Gastroesophageal sphincter (tissue), 4 donors: Measurements from ENCODE around the gene TNK2. TPM values are rescaled to one million over a fixed set of nuclear protein-coding genes. Genes with fewer than 3 reads are reported as not detected.

Source experiments
- ATAC-seq: fragments of 150-250 bp; one replicate; pipeline ENCODE4 v1.9.1; 2016; ENCODE audit warnings: mild to moderate bottlenecking, moderate library complexity
- H3K27ac ChIP-seq, 4 donors: fragments of 200-600 bp; sonication (generic) in 3 of 4; 1 replicate in 3 of 4; 2 replicates in 1 of 4; pipeline ENCODE4 v1.5.1; 2016 to 2019
- H3K27me3 ChIP-seq: fragments of 200-600 bp; sonication (generic); one replicate; pipeline ENCODE4 v1.5.1; 2019
- H3K36me3 ChIP-seq, 2 donors: fragments of 200-600 bp; sonication (generic); one replicate each; pipeline ENCODE4 v1.5.1; 2019; ENCODE audit warnings: control low read depth in 1 of 2
- H3K4me1 ChIP-seq, 3 donors: fragments of 200-600 bp; sonication (generic); 1 replicate in 2 of 3; 2 replicates in 1 of 3; pipeline ENCODE4 v1.5.1; 2016 to 2019; ENCODE audit warnings: control low read depth in 2 of 3
- H3K4me3 ChIP-seq, 2 donors: fragments of 200-600 bp; sonication (generic); one replicate each; pipeline ENCODE4 v1.5.1; 2019; ENCODE audit warnings: mild to moderate bottlenecking in 1 of 2, moderate library complexity in 1 of 2
- H3K9me3 ChIP-seq, 3 donors: fragments of 200-600 bp; sonication (generic); one replicate each; pipeline ENCODE4 v1.5.1; 2017 to 2019; ENCODE audit warnings: control low read depth in 2 of 3
- EP300 ChIP-seq: sonication (generic); formaldehyde crosslinking; IDR thresholded peaks from one replicate; pipeline ENCODE4 v1.6.1; 2017; ENCODE audit warnings: antibody characterized with exemption, mild to moderate bottlenecking
- POLR2A ChIP-seq, 2 donors: fragments of 450-650 bp; IDR thresholded peaks; one replicate each; pipeline ENCODE4 v1.6.1; 2017; ENCODE audit warnings: antibody characterized with exemption in 2 of 2, mild to moderate bottlenecking in 2 of 2, moderate library complexity in 1 of 2
- POLR2AphosphoS5 ChIP-seq: sonication (generic); formaldehyde crosslinking; IDR thresholded peaks from one replicate; pipeline ENCODE4 v1.6.1; 2017; ENCODE audit warnings: antibody characterized with exemption
- WGBS, 2 donors: methylation state at CpG; one replicate each; pipeline ENCODE4 v1.1.5; 2018; ENCODE audit warnings: low coverage in 1 of 2; 5-methylcytosine and 5-hydroxymethylcytosine counted together
- total RNA-seq, 4 donors: library from RNA; depleted of rRNA; stranded (reverse); fragments of >200 nt; gene quantifications; one replicate each; pipeline ENCODE4 v1.1.0, GENCODE V29; 2016
- TF ChIP-seq, protein P1 (sequence below), 4 experiments: fragments of 200-600 bp in 2 of 4; fragments of 450-650 bp in 2 of 4; sonication (generic) in 1 of 4; IDR thresholded peaks; one replicate each; pipeline ENCODE4 v1.5.1; 2017 to 2019; ENCODE audit warnings: antibody characterized with exemption in 4 of 4, mild to moderate bottlenecking in 2 of 4, moderate library complexity in 2 of 4

Gene TNK2
- total RNA-seq, 4 donors from 2014 or later = 14.5 to 28.8 (median 23.9) TPM

- ATAC-seq = peak; percentile 51
- 77% methylated on average over 13 of the region's 23 CpGs; no CpG with 5 or more reads in 1 of the 2 donors for WGBS, 2 donors
- H3K36me3 ChIP-seq = no peaks in the 10 kb centered on the region
- H3K27ac ChIP-seq = peak overlapping the region in 3 of 4 donors; percentile 43 to 63 (median 52)
- H3K27me3 ChIP-seq = no peaks in the 10 kb centered on the region
- H3K9me3 ChIP-seq = no peaks in the 10 kb centered on the region
- H3K4me3 ChIP-seq = no peak overlapping the region
- peaks cover 0 to 51% (median 13%) of the 10 kb centered on the region in 3 donors for H3K4me1 ChIP-seq
- TF ChIP-seq POLR2A (IDR thresholded peaks at IDR 0.05) (peak; percentile 13 to 30), POLR2AphosphoS5 (no peak), EP300 (no peak)
- TF ChIP-seq, protein P1, sequence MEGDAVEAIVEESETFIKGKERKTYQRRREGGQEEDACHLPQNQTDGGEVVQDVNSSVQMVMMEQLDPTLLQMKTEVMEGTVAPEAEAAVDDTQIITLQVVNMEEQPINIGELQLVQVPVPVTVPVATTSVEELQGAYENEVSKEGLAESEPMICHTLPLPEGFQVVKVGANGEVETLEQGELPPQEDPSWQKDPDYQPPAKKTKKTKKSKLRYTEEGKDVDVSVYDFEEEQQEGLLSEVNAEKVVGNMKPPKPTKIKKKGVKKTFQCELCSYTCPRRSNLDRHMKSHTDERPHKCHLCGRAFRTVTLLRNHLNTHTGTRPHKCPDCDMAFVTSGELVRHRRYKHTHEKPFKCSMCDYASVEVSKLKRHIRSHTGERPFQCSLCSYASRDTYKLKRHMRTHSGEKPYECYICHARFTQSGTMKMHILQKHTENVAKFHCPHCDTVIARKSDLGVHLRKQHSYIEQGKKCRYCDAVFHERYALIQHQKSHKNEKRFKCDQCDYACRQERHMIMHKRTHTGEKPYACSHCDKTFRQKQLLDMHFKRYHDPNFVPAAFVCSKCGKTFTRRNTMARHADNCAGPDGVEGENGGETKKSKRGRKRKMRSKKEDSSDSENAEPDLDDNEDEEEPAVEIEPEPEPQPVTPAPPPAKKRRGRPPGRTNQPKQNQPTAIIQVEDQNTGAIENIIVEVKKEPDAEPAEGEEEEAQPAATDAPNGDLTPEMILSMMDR (IDR thresholded peaks at IDR 0.05) = no peak
Observed at GRCh38 chr3:195900436-195901355, 7.7 kb downstream of the TNK2 start.

GRCh38 chr3:195899701-195900435 lies 8.5 kb downstream of the TNK2 start:
- Histone ChIP-seq H3K36me3 (no peaks in the 10 kb centered on the region), H3K9me3 (no peaks in the 10 kb centered on the region), H3K27ac (peak overlapping the region in 3 of 4 donors; percentile 43 to 63 (median 52)), H3K27me3 (no peaks in the 10 kb centered on the region), H3K4me3 (no peak overlapping the region), H3K4me1 (peaks cover 0 to 59% (median 13%) of the 10 kb centered on the region in 3 donors)
- no peak for ATAC-seq
- TF ChIP-seq POLR2A (IDR thresholded peaks at IDR 0.05) (no peak), POLR2AphosphoS5 (no peak), EP300 (no peak)
- TF ChIP-seq, protein P1 (IDR thresholded peaks at IDR 0.05) = no peak
- 80 to 100% methylated on average over 1 of the region's 15 CpGs for WGBS, 2 donors

DNA sequence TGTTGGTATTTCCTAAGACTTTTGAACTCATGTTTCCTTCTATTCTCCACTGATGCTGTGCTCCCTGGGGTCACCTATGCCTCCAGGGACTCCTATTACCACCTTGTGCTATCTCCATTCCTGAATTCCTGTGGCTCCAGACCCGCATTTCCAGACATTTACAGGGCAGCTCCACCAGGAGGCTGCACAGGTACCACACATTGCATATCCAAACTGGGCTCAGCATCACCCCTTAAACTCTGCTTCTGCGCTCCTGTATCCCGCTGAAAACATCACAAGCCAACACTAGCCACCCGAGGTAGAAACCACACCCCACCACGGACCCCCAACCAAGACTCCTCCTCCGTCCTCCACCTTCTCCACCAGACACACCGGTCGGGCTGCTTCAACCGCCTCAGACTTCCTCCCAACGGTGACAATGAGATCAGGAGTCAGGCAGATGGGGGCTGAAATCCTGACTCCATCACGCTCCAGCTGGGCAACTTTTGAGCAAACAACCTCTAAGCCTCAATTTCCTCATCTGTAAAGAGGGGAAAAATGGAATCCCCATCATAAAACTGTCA lies 10.4 kb downstream of the TNK2 start:
- ATAC-seq = no peak
- Histone ChIP-seq H3K27ac (peak overlapping the region in 1 of 4 donors; percentile 93), H3K27me3 (no peaks in the 10 kb centered on the region), H3K9me3 (no peaks in the 10 kb centered on the region), H3K4me3 (no peak overlapping the region), H3K4me1 (peaks cover 5 to 69% (median 22%) of the 10 kb centered on the region in 3 donors), H3K36me3 (no peaks in the 10 kb centered on the region)
- TF ChIP-seq POLR2A (IDR thresholded peaks at IDR 0.05) = no peak
- TF ChIP-seq EP300 = no peak
- TF ChIP-seq POLR2AphosphoS5 = no peak
- TF ChIP-seq, protein P1 (IDR thresholded peaks at IDR 0.05) = no peak
- WGBS, 2 donors = 60 to 81% methylated on average over 7 to 9 of the region's 11 CpGs

DNA sequence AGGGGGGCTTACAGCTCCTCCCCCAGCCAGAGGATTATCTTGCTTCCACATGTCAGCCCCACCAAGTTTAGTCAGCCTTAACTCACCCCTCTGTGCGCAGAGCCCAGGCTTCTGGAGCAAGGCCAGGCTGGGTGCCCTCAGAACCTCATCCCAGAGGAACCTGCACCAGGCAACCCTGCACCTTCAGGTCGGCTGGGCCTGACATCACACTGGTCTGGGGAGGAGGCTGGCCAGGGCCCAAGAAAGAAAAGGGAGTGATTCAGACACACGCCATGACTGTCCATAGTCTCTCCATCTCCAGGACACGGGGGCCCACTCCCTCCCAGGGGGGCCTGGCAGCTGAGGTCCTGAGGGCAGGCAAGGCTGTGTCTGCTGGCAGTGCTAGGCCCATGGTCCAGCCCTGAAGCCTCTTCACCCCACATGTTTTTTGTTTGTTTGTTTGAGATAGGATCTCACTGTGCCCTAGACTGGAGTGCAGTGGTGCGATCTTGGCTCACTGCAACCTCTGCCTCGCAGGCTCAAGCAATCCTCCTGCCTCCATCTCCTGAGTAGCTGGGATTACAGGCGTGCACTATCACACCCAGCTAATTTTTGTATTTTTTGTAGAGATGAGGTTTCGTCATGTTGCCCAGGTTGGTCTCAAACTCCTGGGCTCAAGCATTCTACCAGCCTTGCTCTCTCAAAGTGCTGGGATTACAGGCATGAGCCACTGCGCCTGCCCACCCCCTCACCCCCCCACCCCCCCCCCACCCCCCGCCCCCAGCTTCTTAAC lies 11.1 kb downstream of the TNK2 start:
- no peak overlapping the region for H3K4me3 ChIP-seq
- H3K27me3 ChIP-seq = no peaks in the 10 kb centered on the region
- peak overlapping the region; percentile 56 to 93 (median 91) for H3K27ac ChIP-seq
- no peak for ATAC-seq
- TF ChIP-seq EP300 = no peak
- 59 to 61% methylated on average over 3 to 4 of the region's 10 CpGs for WGBS, 2 donors
- H3K9me3 ChIP-seq = no peaks in the 10 kb centered on the region
- peaks cover 5 to 74% (median 27%) of the 10 kb centered on the region in 3 donors for H3K4me1 ChIP-seq
- no peaks in the 10 kb centered on the region for H3K36me3 ChIP-seq
